Ovary (tissue), 3 donors: ENCODE measurements around the gene MATCAP1.

Source experiments
- CTCF ChIP-seq, 3 donors: fragments of 450-650 bp in 2 of 3; fragments of 200-600 bp in 1 of 3; IDR thresholded peaks; one replicate each; pipeline versions ENCODE4 v1.5.1 to v1.8.0; 2016 to 2022; ENCODE audit warnings: antibody characterized with exemption in 3 of 3, mild to moderate bottlenecking in 1 of 3
- EP300 ChIP-seq: sonication (generic); formaldehyde crosslinking; IDR thresholded peaks from one replicate; pipeline ENCODE4 v1.6.1; 2017; ENCODE audit warnings: antibody characterized with exemption
- POLR2A ChIP-seq: fragments of 450-650 bp; IDR thresholded peaks from one replicate; pipeline ENCODE4 v1.6.1; 2017; ENCODE audit warnings: antibody characterized with exemption, mild to moderate bottlenecking, moderate library complexity
- donor health status: DM: no; HTN: no; CAD: no.

GRCh38 chr16:67161595-67162058 is 22.1 kb downstream of the MATCAP1 start:
- no peak for TF ChIP-seq CTCF (IDR thresholded peaks at IDR 0.05)
- TF ChIP-seq POLR2A, result no peak
- no peak for TF ChIP-seq EP300
